Fibroblast of skin of abdomen (primary cell): ENCODE data around the gene FAM124B.

Source experiments
- DNase-seq: peaks from one replicate; pipeline ENCODE4 v3.0.0-alpha.2; 2013

FAM124B gene

DNA sequence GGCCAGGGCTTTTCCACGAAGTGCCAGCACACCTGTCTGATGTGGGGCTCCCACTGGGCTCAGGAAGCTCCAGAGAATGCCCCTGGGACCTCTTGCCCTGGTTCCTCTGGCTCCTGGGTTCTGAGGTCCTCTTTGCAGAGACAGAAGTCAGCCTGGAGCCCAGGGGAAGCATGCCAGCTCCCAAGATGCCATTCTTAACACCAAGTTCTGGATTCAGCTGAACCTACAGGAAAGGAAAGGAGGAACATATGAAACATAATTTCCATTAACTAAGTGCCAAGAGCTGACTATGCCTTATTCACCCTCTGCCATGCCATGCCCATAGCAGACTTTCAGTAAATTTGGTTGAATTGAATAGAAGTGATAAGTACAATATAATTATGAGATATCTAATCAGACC, 21.9 kb downstream of the FAM124B start:
- no peak for DNase-seq

GRCh38 chr2:224379172-224379571, 22.7 kb downstream of the FAM124B start:
- no peak for DNase-seq

GRCh38 chr2:224378701-224379097, 23.2 kb downstream of the FAM124B start:
- no peak for DNase-seq

DNA sequence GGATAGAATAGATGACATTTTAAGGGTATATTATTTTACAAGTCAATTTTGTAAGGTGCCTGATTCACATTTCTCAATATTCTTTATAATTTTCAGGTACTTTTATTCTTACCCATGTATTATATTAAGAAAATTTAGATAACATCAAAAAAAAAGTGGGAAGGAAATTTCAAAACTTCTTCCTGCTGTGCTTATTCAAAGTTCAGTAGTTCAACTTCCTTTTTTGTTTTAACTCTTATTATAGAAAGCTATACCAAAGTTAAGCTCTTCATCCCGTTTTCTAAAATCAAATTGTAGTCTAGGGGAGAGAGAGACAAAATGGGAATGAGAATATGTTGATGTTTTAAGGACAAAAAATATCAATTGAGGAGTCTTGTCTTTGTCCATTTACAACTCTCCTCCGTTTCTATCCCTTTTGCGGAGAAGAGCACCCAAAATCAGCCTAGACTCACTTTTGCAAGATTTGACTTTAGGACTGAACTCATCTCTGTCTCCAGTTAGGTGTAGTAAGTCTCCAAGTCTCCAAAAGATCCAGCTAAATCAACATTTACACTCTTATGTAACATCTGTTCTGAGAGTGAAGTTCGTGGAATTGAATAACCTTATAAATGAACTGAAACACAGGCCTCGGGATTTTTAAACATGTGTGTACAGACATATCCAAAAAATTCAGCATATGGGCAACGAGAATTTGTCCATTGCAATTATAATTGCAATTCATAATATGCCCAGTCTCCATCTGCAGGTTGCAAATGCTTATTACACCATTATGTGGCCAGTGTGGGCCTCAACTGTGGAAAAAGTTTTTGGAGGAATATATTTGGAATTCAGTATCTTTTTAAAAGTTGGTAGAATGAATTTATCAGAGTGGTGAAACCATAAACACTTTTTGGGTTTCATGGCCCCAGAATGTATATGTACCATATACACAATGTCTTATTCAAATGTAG, 23.9 kb downstream of the FAM124B start:
- no peak for DNase-seq

DNA sequence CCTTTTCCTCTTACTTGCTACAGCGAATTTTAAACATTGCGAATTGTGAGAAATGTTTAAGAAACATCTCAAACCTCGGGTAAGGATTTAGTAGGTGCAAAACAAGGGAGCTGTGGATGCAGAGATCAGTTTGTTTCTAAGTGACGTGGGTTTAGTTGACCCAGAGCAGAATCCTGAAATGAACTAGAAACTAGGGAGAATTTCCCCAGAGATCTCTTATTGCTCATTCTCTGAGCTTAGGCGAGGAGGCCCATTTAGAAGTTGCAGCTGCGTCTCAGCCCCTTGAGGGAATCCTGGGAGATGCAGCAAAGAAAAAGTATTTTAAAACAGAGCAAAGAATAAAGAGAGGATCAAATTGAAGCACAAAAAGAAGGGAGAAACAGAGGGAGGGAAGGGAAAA, 29.3 kb downstream of the FAM124B start:
- no peak for DNase-seq

DNA sequence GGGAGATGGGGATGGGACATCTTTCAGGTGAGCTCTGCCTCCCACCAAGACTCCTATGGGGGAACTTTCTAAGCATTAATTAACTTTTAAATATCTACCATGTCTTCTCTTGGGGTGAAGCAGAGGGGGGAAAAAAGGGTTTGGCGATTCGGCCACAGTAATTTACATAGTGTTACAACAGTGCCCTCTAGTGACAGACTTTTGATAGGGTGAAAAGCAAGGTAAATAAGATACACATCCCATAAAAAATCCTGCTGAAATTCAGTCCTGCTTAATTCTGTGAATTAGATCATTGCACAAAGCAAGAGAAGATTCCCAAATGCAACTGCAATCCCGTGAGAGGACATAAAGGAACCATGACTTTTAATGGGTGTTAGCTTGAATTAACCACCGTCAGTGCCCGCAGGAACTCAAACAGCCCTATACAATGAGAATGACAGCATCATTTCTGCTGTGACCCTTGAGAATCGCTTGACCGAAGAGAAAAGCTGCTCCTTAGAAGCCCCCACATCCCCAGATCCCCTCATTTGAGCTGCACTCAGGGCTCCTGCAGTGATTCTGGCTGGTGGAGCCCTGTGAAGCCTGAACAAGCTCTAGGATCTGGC, 32.8 kb downstream of the FAM124B start:
- DNase-seq = peak; percentile 47

- DNase-seq = peak; percentile 42
Measured at GRCh38 chr2:224366267-224366844, 35.6 kb downstream of the FAM124B start.

- DNase-seq = no peak
Measured at GRCh38 chr2:224365331-224365730, 36.6 kb downstream of the FAM124B start.

- DNase-seq = no peak
Measured at GRCh38 chr2:224363281-224363680, 38.6 kb downstream of the FAM124B start.

DNA sequence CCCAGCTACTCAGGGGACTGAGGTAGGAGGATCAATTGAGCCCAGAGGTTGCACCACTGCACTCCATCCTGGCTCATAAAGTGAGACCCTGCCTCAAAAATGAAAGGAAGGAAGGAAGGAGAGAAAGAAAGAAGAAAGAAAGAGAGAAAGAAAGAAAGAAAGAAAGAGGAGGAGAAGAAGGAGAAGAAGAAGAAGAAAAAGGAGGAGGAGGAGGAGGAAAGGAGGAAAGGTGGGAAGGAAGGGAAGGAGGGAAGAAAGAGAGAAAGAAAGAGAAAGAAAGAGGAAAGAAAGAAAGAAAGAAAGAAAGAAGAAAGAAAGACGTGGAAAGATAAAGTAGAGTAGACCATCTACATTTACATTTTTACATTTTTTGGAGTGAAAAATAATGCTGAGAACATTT, 39.8 kb downstream of the FAM124B start:
- DNase-seq = no peak

- DNase-seq = no peak
Measured at GRCh38 chr2:224360801-224361251, 41.1 kb downstream of the FAM124B start.

DNA sequence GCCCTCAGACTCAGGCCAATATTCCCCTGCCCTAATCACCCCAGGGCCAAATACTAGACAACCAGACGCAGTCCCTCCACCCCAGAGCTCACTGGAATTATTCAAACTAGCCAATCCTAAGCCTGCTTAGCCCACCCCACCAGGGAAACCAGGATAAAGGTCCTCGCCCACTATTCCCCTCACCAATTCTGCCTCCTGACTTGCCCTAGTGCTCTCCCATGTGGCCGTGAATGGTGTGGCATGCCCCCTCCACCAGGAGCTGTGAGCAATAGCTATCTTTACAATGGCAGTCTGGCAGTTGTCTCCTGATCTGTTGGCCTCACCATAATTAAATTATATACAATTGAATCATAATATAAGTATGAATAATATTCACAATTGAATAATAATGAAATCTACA, 42.3 kb downstream of the FAM124B start:
- peak; percentile 14 for DNase-seq

DNA sequence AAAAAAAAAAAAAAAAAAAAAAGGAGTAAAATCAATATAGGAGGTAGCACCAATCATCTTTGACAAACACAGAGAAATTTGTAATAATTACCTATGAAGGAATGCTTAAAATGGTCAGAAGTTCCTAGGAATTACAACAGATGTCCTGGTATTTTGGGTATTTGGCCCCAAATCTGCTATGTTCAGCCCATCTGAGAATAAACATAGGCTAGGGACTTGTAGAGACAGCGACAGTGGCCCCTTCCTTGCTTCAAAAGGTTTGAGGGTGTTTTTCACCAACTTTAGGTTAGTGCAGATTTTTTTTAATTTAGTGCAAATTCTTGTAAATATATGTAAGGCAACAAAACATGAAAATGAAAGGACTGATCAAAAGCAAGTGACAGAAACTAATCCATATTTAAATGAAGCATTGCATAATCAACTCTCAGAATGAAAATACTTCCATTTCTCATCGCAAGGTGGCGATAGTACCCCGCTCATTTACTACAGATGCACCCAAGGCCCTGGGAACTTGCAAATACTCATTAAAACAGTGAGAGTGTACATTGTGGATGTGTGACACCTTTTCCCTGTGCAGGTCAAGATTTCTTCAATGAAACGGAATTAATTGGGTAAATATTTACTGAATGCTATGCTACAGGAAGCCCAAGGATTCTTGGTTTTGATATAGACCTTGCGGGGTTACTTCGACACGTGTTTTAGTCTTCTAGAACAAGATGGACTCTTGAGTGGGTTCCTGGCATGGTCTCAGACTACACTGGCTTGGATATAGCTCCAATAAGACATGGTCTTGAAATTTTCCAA, 44.6 kb downstream of the FAM124B start:
- DNase-seq = peak; percentile 50

- no peak for DNase-seq
Measured at GRCh38 chr2:224354632-224355211, 47.2 kb downstream of the FAM124B start.

DNA sequence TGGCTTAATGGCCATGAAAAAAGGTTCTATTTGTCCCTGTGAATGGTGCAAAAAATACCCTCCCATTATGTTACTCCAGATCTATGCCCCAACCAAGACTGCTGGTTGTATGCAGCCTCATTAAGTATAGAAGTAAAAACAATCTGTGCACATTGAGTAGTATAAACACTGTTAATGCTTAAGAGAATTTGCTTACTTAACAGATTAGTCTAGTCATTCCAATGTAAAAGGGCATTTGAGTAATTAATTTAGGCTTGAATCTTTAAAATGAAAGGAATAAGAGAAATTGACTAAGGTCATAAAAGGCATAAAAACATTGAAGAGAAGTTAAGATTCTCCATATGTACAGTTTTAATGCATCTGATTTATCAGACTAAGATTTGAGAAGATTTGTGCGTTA, 51.2 kb downstream of the FAM124B start:
- DNase-seq = no peak

GRCh38 chr2:224349396-224349795, 52.5 kb downstream of the FAM124B start:
- DNase-seq = no peak

DNA sequence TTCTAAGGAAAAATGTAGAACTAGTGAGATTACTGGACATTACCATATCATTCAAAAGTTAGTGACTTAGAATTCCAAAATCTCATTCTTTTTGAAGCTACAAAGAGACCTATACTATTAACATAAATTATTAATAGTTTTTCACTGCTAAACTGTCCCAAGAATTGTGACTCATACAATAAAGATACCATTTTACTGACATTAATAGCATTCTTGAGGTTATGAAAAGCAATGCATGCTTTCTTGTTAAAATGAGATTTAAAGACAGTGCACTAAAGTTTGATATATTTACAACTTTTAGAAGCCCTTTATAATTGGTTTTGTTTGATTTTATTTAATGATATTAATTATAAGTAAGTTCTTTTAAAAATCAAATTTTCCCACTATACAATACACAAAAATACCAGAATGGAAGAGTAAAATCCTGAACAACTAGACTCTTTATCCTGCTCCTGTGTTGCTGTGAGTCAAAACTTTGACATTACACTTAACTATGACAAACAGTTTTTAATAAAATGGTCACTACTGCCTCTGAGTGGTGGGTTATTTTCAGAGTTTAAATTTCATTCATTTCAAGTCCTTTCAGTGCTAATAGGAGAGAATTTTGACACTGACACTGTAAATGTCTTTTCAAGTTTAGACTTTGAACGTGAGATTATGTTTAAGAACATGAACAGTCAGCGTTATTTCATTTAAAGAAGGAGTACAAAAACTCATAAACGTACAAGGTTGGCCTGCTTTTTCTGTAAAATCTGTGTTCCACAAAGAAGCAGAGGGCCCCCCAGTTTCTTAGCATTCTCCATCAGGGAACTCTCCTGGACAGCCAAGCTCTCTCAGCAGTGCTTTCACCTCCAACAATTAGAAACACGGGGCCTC, 54.5 kb downstream of the FAM124B start:
- DNase-seq = peak; percentile 55

- no peak for DNase-seq
Measured at GRCh38 chr2:224345492-224345891, 56.4 kb downstream of the FAM124B start.

GRCh38 chr2:224343226-224343625, 58.7 kb downstream of the FAM124B start:
- no peak for DNase-seq

DNA sequence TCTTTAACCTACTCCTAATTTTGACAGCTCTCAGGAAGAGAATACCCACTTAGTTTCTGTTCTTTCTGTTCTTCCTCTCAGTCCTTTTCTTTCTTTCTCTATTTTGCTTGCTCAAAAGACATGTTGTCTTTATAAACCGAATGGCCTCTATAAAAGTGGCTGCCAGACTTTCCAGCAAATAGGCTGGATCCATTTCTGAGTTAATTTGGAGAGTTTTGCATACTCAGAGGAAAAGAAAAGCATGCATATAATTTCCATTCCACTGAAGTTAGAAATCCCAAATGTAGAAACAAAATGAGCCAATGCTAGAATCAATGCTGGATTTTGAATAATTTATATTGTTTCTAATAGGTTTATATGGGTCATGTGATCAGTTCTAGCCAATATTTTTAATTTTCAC, 65.9 kb downstream of the FAM124B start:
- no peak for DNase-seq

GRCh38 chr2:224334726-224335125, 67.2 kb downstream of the FAM124B start:
- DNase-seq = no peak
